ENCODE measurements around the gene CIAO3.
A peak's percentile ranks its signal among the peaks of the same experiment; 100 is the strongest.

The CIAO3 gene

GRCh38 chr16:711548-712320, 29.1 kb downstream of the CIAO3 start:
- H3K4me3 ChIP-seq (ENCODE audit: low read depth, low read length) = no peak overlapping the region

DNA sequence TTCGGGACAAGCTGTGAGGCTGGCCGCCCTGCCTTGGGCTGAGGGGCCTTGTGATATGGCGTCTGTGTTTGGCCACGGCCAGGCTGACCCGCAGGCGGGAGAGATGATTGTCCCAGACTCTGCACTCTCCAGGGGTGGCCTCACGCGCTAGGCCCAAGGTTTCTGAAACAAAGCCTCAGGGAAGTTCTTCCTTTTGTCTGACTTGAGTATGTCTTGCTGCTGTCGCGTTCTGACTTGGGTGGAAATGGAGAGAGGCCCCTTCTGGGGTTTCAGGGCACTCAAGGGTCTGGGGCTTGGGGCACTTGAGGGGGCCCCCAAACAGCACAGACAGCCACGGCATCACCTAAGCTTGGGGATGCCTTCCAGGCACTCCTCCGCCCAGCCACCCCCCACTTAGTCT, 29.7 kb downstream of the CIAO3 start:
- no peak for TF ChIP-seq CTCF (IDR thresholded peaks at IDR 0.05; ENCODE audit: control insufficient read depth, extremely low read depth, insufficient read depth)
- no peak for DNase-seq (ENCODE audit: low read depth)
- H3K4me3 ChIP-seq (ENCODE audit: low read depth, low read length) = no peak overlapping the region

More at GRCh38 chr16:711548-712320, 29.1 kb downstream of the CIAO3 start:
- DNase-seq (ENCODE audit: low read depth) = no peak
- peak; percentile 84 for TF ChIP-seq CTCF (IDR thresholded peaks at IDR 0.05; ENCODE audit: control insufficient read depth, extremely low read depth, insufficient read depth)

GRCh38 chr16:710500-711075, 30.2 kb downstream of the CIAO3 start:
- no peak for DNase-seq (ENCODE audit: low read depth)
- TF ChIP-seq CTCF (IDR thresholded peaks at IDR 0.05; ENCODE audit: control insufficient read depth, extremely low read depth, insufficient read depth) = no peak
- no peak overlapping the region for H3K4me3 ChIP-seq (ENCODE audit: low read depth, low read length)

DNA sequence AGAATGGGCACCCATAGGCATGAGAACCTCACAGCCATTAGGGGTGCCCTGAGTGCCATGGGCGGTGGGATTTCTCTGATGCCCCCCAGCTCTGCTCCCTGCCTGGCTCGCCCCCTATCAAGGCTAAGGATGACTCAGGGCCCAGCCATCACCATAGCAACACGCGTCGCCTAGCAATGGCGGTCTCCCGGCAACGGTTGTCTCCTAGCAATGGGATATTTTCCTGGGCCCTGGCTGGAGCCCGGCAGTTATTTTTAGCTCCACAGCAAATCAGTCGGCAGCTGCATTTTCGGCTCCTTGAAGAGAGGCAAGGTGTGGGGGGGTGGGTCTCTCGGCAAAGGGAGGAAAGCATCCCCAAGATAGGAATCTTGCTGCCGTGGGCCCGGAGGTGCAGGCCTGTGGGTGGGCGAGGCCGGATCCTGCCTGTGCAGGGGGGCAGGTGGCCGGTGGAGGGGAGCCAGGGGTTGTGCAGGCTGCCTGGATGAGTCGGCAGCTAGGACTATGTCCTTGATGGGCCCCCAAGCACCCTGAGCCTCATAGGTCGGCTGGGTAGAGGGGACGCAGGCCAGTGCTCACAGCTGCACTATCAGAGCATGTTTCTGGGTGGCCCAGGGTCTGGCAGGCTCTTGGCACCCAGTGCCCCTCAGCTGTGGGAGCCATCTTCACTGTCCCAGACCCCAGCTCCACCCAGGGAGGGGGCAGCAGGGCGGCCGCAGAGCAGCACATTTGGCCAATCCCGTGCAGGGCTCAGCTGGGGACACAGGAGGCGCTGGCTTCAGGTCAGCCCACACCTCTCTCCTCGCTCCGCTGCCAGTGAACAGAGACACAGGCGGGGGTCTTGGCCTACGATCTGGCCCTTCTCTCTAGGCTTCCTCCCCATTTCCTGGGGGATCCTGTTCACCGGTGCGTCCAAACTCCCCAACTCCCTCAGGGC, 31.0 kb downstream of the CIAO3 start:
- DNase-seq (ENCODE audit: low read depth) = no peak
- H3K4me3 ChIP-seq (ENCODE audit: low read depth, low read length) = no peak overlapping the region
- no peak for TF ChIP-seq CTCF (IDR thresholded peaks at IDR 0.05; ENCODE audit: control insufficient read depth, extremely low read depth, insufficient read depth)

- TF ChIP-seq CTCF (IDR thresholded peaks at IDR 0.05; ENCODE audit: control insufficient read depth, extremely low read depth, insufficient read depth) = no peak
- no peak for DNase-seq (ENCODE audit: low read depth)
Observed at GRCh38 chr16:708959-709358, 31.8 kb downstream of the CIAO3 start.

DNA sequence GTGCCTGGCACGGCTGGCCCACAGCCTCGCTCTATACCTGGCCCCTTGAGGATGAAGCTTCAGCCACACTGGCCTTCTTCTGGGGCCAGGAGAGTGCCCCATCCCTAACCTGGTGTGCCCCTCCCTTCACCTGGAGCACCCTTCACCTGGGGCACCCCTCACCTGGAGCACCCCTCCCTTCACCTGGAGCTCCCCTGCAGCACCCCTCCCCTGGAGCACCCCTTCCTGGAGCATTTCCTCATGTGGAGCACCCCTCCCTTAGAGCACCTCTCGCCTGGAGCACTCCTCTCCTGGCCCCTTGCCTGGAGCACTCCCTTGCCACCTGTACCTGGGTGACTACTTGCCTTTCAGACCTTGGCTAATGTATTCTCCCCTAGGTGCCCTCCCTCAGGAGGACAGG, 32.8 kb downstream of the CIAO3 start:
- no peak for DNase-seq (ENCODE audit: low read depth)
- H3K4me3 ChIP-seq (ENCODE audit: low read depth, low read length) = no peak overlapping the region
- TF ChIP-seq CTCF (IDR thresholded peaks at IDR 0.05; ENCODE audit: control insufficient read depth, extremely low read depth, insufficient read depth) = no peak

More at GRCh38 chr16:708959-709358, 31.8 kb downstream of the CIAO3 start:
- no peak overlapping the region for H3K4me3 ChIP-seq (ENCODE audit: low read depth, low read length)

Data from LNCaP clone FGC (cell line).